ENCODE data around the gene RNF149. TPM values are rescaled to one million over a fixed set of nuclear protein-coding genes. Genes with fewer than 3 reads are reported as not detected.

Gene RNF149
- polyA plus RNA-seq, 2 of the 4 experiments (the other 2 are of a cell fraction), result 28.8 to 34.8 TPM

GRCh38 chr2:101256316-101256715 is 52.2 kb downstream of the RNF149 start:
- H3K27ac ChIP-seq, result no peak overlapping the region
- ATAC-seq (no peak), FAIRE-seq (no peak), DNase-seq (ENCODE audit: low read depth in 1 of 2, low spot score in 1 of 2) (no peak)
- ChIA-PET CTCF (interaction anchor here (1.2 kb wide), 1 partner anchor 11 kb away, joined by 4 read pairs; no protein-coding TSS in a partner anchor), POLR2A (no interaction called here)
- H3K4me3 ChIP-seq, result no peak overlapping the region
- peaks cover 27% of the 10 kb centered on the region for H3K4me1 ChIP-seq
- no peak for TF ChIP-seq CHD2 (IDR thresholded peaks at IDR 0.05; ENCODE audit: low read length, partially characterized antibody)
- H3K4me2 ChIP-seq, result no peak overlapping the region
- WGBS (ENCODE audit: missing lambda C conversion rate), result 88% methylated on average over 2 of the region's 2 CpGs
- no peaks in the 10 kb centered on the region for H3K9me3 ChIP-seq

GRCh38 chr2:101255501-101255900 is 53.0 kb downstream of the RNF149 start:
- Histone ChIP-seq H3K4me3 (no peak overlapping the region), H3K9me3 (no peaks in the 10 kb centered on the region), H3K27ac (no peak overlapping the region), H3K4me2 (peak overlapping the region; percentile 22; the same call in 2 of the 3 replicates), H3K4me1 (peaks cover 29% of the 10 kb centered on the region)
- 91% methylated on average over 3 of the region's 3 CpGs for WGBS (ENCODE audit: missing lambda C conversion rate)
- POLR2A ChIA-PET, result no interaction called here
- CTCF ChIA-PET, result interaction anchor here (1.2 kb wide), 1 partner anchor 12 kb away, joined by 4 read pairs; no protein-coding TSS in a partner anchor
- FAIRE-seq, result no peak
- no peak for TF ChIP-seq TP53 (CRISPR knock-in tag; IDR thresholded peaks at IDR 0.05)
- TF ChIP-seq NPAS2 (CRISPR knock-in tag; IDR thresholded peaks at IDR 0.05; ENCODE audit: borderline replicate concordance), result no peak
- TF ChIP-seq MAX (IDR thresholded peaks at IDR 0.05), result no peak
- no peak for TF ChIP-seq BHLHE40 (IDR thresholded peaks at IDR 0.05; ENCODE audit: low read depth, low read length)
- no peak for TF ChIP-seq ZSCAN20 (CRISPR knock-in tag; IDR thresholded peaks at IDR 0.05)
- no peak for TF ChIP-seq RAD21 (conservative IDR thresholded peaks at IDR 0.05 in 1 of 2, IDR thresholded peaks at IDR 0.05 in 1 of 2)
- TF ChIP-seq PHF8 (IDR thresholded peaks at IDR 0.05; ENCODE audit: borderline replicate concordance, low read depth), result no peak
- TF ChIP-seq RFX5 (IDR thresholded peaks at IDR 0.05), result no peak
- no peak for TF ChIP-seq POLR2A (IDR thresholded peaks at IDR 0.05; ENCODE audit: low read length)
- no peak for TF ChIP-seq RARB (CRISPR knock-in tag; IDR thresholded peaks at IDR 0.05)
- no peak for TF ChIP-seq USF2 (IDR thresholded peaks at IDR 0.05)
- TF ChIP-seq FOSB (CRISPR knock-in tag; IDR thresholded peaks at IDR 0.05), result no peak
- no peak for TF ChIP-seq FOSL2 (IDR thresholded peaks at IDR 0.05)
- TF ChIP-seq FOSL2 (CRISPR knock-in tag; IDR thresholded peaks at IDR 0.05), result no peak
- TF ChIP-seq BCL3 (IDR thresholded peaks at IDR 0.05), result no peak
- TF ChIP-seq KDM1A (IDR thresholded peaks at IDR 0.05; ENCODE audit: low read depth), result no peak
- TF ChIP-seq HOXA7 (CRISPR knock-in tag; IDR thresholded peaks at IDR 0.05), result no peak
- TF ChIP-seq TFCP2L1 (CRISPR knock-in tag; IDR thresholded peaks at IDR 0.05), result no peak
- no peak for TF ChIP-seq ATOH8 (CRISPR knock-in tag; IDR thresholded peaks at IDR 0.05; ENCODE audit: low read depth)
- no peak for TF ChIP-seq CEBPB (IDR thresholded peaks at IDR 0.05)
- no peak for ATAC-seq
- no peak for DNase-seq (ENCODE audit: low read depth in 1 of 2, low spot score in 1 of 2)

- no peak for DNase-seq (ENCODE audit: low read depth in 1 of 2, low spot score in 1 of 2)
- ATAC-seq, result no peak
- ChIA-PET POLR2A (interaction anchor here (1.6 kb wide), 1 partner anchor 55 kb away, joined by 6 read pairs; the partner anchor contains the start of gene RNF149), CTCF (interaction anchor here (1.0 to 5.8 kb wide), 4 partner anchors 13 to 241 kb away, joined by 3 to 30 read pairs (median 4); no protein-coding TSS in a partner anchor)
- peak overlapping the region; percentile 99 for H3K4me2 ChIP-seq
- WGBS (ENCODE audit: missing lambda C conversion rate), result 34% methylated on average over 17 of the region's 17 CpGs
- peak overlapping the region; percentile 91 to 97; a peak in 5 of 6 replicates for H3K27ac ChIP-seq
- H3K9me3 ChIP-seq, result no peaks in the 10 kb centered on the region
- no peak for FAIRE-seq
- TF ChIP-seq NR3C1 (IDR thresholded peaks at IDR 0.05) (no peak), FOSL2 (IDR thresholded peaks at IDR 0.05) (no peak), FOSL2 (CRISPR knock-in tag; IDR thresholded peaks at IDR 0.05) (no peak), MAFK (IDR thresholded peaks at IDR 0.05; ENCODE audit: partially characterized antibody) (no peak), NFE2L2 (conservative IDR thresholded peaks at IDR 0.05; ENCODE audit: low read length) (no peak), ZNF302 (CRISPR knock-in tag; IDR thresholded peaks at IDR 0.05) (no peak), EHF (CRISPR knock-in tag; IDR thresholded peaks at IDR 0.05) (no peak), CHD2 (IDR thresholded peaks at IDR 0.05; ENCODE audit: low read length, partially characterized antibody) (no peak), RNF2 (IDR thresholded peaks at IDR 0.05; ENCODE audit: borderline replicate concordance, low read depth) (no peak), MAZ (IDR thresholded peaks at IDR 0.05; ENCODE audit: borderline replicate concordance, low read depth, low read length) (no peak), USF2 (IDR thresholded peaks at IDR 0.05) (no peak), EHMT2 (IDR thresholded peaks at IDR 0.05; ENCODE audit: low read depth) (no peak), HOXA7 (CRISPR knock-in tag; IDR thresholded peaks at IDR 0.05) (no peak), CBX2 (IDR thresholded peaks at IDR 0.05; ENCODE audit: borderline replicate concordance, low read depth) (no peak), FOSB (CRISPR knock-in tag; IDR thresholded peaks at IDR 0.05) (no peak), HOXB13 (CRISPR knock-in tag; IDR thresholded peaks at IDR 0.05; ENCODE audit: low read depth) (no peak)
- peaks cover 29% of the 10 kb centered on the region for H3K4me1 ChIP-seq
- peak overlapping the region; percentile 78 for H3K4me3 ChIP-seq
These were observed 54.6 kb downstream of the RNF149 start for GRCh38 chr2:101253703-101254450.
